Kidney (tissue), 14 donors: ENCODE results near the gene MICAL2. TPM values are rescaled to one million over a fixed set of nuclear protein-coding genes. Genes with fewer than 3 reads are reported as not detected.

ENCODE experiments used
- DNase-seq, 5 donors: peaks; one replicate each; pipeline ENCODE4 v3.0.0-alpha.2; 2013 to 2020
- FAIRE-seq: peaks from 2 replicates; lab custom pipeline; 2012; peaks lifted over from hg19 to GRCh38; lab: Jason Lieb, UNC
- H3K27ac ChIP-seq, 2 donors: one replicate each; pipeline ENCODE4 v1.7.0; 2013; ENCODE audit warnings: low read depth in 2 of 2, low read length in 2 of 2, inconsistent platforms in 1 of 2
- H3K27me3 ChIP-seq: one replicate; pipeline ENCODE4 v1.7.1; 2013; ENCODE audit warnings: low read length, inconsistent platforms; ENCODE audit not compliant: control insufficient read depth, insufficient read depth
- H3K36me3 ChIP-seq, 3 donors: one replicate each; pipeline versions ENCODE4 v1.7.0 to v1.7.1; 2013; ENCODE audit warnings: low read length in 3 of 3, control low read depth in 1 of 3, inconsistent platforms in 1 of 3; ENCODE audit not compliant: insufficient read depth in 3 of 3, control insufficient read depth in 2 of 3
- H3K4me1 ChIP-seq, 3 donors: one replicate each; pipeline versions ENCODE4 v1.7.0 to v1.7.1; 2013; ENCODE audit warnings: low read length in 3 of 3, inconsistent platforms in 1 of 3, low read depth in 1 of 3; ENCODE audit not compliant: control insufficient read depth in 2 of 3, insufficient read depth in 2 of 3
- H3K4me3 ChIP-seq, 3 donors: one replicate each; pipeline versions ENCODE4 v1.7.0 to v1.8.1; 2013; ENCODE audit warnings: low read length in 3 of 3, control low read depth in 1 of 3, inconsistent platforms in 1 of 3
- H3K9ac ChIP-seq, 3 donors: one replicate each; pipeline versions ENCODE4 v1.7.0 to v1.7.1; 2013; ENCODE audit warnings: low read length in 3 of 3, control low read depth in 1 of 3, inconsistent platforms in 1 of 3
- H3K9me3 ChIP-seq, 3 donors: one replicate each; pipeline versions ENCODE4 v1.7.0 to v1.7.1; 2013; ENCODE audit warnings: low read length in 3 of 3, control low read depth in 1 of 3, inconsistent platforms in 1 of 3; ENCODE audit not compliant: control insufficient read depth in 2 of 3, insufficient read depth in 1 of 3
- intact Hi-C: fragments of 100-400 bp; cut with DNase I; formaldehyde crosslinking; loops from one replicate; pipeline ENCODE4 v1.11.1; 2022
- polyA plus RNA-seq: library from polyadenylated mRNA; stranded (reverse); fragments of 350-450 nt; fragmentation: Illumina TruSeq; extraction: RNeasy Lipid Tissue Mini Kit (QIAGEN cat#74804); gene quantifications from one replicate; pipeline ENCODE4 v1.2.3, GENCODE V29; 2014; ENCODE audit warnings: low read depth, low replicate concordance; ENCODE audit not compliant: insufficient read depth
- total RNA-seq: library from RNA; stranded (reverse); fragmentation: NEBNext Ultra II Directional; extraction: Animal tissue kit (Norgen Biotek cat#: 25700); gene quantifications from one replicate; pipeline ENCODE4 v1.2.1, GENCODE V29; 2021
- TF ChIP-seq, protein P1 (sequence below): IDR thresholded peaks from 3 replicates; pipeline ENCODE4 v1.5.1; 2012; ENCODE audit warnings: mild to moderate bottlenecking, moderate library complexity, borderline replicate concordance; ENCODE audit not compliant: insufficient read depth; ENCODE audit errors: extremely low read depth
- donor health status: control.
- donor health status: control.
- donor health status: control.
- donor health status: control.
- donor health status: control.
- donor health status: DM: yes; HTN: yes; CAD: no.
- donor health status: Normal renal cell carcinoma (clear cell type).

The MICAL2 gene
- total and polyA plus RNA-seq, 2 donors from 2014 or later: 7.8 to 64.5 TPM

DNA sequence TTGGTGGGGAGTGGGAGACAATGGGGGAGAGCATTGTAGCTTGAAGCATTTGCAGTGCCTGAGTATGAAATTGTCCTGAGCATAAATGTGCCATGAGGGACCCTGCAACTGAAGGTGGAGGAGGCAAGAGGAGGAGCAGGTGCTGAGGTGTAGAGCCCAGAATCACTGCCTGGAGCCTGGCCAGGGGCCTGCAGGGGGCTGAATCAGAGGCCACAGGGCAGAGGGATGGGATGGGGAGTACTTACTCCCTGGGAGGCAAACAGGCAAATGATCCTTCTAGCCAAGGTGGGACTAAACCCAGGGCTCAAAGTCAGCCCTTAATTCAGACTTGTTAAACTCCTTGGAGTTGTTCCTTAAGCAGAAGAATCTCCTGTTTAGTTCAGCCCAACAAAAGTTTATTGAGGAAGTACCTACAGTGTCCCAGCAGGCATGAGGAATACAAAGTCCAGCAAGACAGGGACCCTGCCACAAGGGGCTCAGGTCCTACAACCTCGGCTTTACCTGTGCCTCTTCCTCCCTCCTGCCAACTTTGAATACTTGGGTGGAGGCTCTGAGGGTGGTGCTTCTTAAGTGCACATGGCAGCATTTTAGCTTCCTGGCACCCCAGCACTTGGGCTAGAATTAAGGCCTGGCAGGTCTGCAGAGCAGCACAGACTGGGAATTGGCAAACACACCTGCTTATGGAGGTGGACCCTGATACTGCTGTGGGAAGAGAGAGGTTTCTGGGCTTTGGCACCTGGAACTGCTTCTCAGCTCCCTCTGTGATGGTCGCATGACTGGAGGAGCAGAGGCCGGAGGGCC, 20.0 kb downstream of the MICAL2 start:
- intact Hi-C loops: no loop called here
- no peak overlapping the region for H3K9ac ChIP-seq
- FAIRE-seq: no peak
- H3K27ac ChIP-seq: no peak overlapping the region
- H3K36me3 ChIP-seq: no peaks in the 10 kb centered on the region
- no peaks in the 10 kb centered on the region for H3K4me1 ChIP-seq
- H3K4me3 ChIP-seq: no peak overlapping the region
- no peak for DNase-seq
- no peaks in the 10 kb centered on the region for H3K27me3 ChIP-seq
- no peaks in the 10 kb centered on the region for H3K9me3 ChIP-seq
- TF ChIP-seq, protein P1, sequence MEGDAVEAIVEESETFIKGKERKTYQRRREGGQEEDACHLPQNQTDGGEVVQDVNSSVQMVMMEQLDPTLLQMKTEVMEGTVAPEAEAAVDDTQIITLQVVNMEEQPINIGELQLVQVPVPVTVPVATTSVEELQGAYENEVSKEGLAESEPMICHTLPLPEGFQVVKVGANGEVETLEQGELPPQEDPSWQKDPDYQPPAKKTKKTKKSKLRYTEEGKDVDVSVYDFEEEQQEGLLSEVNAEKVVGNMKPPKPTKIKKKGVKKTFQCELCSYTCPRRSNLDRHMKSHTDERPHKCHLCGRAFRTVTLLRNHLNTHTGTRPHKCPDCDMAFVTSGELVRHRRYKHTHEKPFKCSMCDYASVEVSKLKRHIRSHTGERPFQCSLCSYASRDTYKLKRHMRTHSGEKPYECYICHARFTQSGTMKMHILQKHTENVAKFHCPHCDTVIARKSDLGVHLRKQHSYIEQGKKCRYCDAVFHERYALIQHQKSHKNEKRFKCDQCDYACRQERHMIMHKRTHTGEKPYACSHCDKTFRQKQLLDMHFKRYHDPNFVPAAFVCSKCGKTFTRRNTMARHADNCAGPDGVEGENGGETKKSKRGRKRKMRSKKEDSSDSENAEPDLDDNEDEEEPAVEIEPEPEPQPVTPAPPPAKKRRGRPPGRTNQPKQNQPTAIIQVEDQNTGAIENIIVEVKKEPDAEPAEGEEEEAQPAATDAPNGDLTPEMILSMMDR: no peak

DNA sequence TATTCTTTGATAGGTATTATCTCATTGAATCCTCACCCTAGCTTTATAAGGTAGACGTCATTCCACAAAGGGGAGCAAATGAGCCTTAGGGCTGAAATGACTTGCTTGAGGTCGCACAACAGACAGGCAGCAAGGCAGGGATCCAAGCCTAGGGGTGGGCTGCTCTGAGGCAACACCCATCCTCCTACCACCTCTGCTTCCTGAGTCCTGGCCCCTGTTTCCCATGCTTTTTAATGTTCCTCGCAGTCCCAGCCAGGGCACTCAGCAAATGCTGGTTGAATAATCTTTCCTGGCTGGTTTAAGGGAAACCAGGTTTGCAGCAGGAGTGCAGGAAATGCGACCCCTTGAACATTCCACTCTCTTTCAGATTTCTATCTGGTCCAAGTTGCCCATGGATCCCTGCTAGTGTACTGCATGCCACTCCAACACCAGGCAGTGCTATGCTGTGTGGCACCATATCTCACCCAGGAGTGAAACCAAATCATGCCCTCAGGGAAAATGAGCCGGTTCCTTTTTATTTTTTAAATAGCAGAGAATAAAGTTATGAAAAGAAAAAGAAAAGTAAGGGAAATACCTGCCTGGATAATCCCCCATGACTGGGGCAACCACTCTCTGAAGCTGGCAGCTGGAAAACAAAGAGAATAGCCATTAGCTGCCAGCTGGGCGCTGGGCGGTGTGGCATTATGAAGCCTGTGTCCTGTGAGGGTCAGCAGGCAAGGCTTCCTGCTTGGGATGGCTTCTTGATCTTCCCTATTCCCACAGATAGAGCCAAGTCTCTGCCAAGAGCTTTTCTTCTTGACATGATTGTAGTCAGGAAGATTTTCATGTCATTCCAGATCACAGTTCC, 21.8 kb downstream of the MICAL2 start:
- TF ChIP-seq, protein P1: no peak
- H3K4me3 ChIP-seq: no peak overlapping the region
- H3K9me3 ChIP-seq: no peaks in the 10 kb centered on the region
- H3K27ac ChIP-seq: no peak overlapping the region
- intact Hi-C loops: no loop called here
- H3K9ac ChIP-seq: no peak overlapping the region
- H3K36me3 ChIP-seq: no peaks in the 10 kb centered on the region
- DNase-seq (no peak), FAIRE-seq (no peak)
- H3K27me3 ChIP-seq: no peaks in the 10 kb centered on the region
- no peaks in the 10 kb centered on the region for H3K4me1 ChIP-seq

DNA sequence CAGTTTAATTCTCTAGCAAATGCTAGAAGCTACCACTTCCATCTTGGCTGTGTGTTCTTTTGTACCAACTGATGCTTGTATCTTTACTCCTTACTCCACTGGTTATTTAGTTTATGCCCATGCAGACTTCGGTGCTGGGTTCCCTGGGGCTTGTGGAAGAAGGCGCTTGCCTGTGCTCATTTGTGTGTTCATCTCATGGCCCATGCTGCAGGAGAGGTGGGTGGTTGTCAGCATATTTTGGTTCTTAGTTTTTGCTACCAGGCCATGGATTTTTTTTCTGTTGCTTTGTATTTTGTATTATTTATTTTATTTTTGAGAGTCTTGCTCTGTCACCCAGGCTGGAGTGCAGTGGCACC, 22.4 kb downstream of the MICAL2 start:
- Histone ChIP-seq H3K27ac (no peak overlapping the region), H3K4me1 (no peaks in the 10 kb centered on the region), H3K36me3 (no peaks in the 10 kb centered on the region), H3K9me3 (no peaks in the 10 kb centered on the region), H3K27me3 (no peaks in the 10 kb centered on the region), H3K9ac (no peak overlapping the region), H3K4me3 (no peak overlapping the region)
- FAIRE-seq: no peak
- TF ChIP-seq, protein P1: no peak
- intact Hi-C loops: no loop called here
- DNase-seq: no peak
